GM19023 (cell line): ENCODE results near the gene VSTM2B.

Source experiments
- ATAC-seq: cut with Tn5 transposase; IDR thresholded peaks from one replicate; pipeline ENCODE4 v1.9.1; 2021; ENCODE audit warnings: mild to moderate bottlenecking, moderate library complexity; ENCODE audit not compliant: unreplicated experiment

The VSTM2B gene

DNA sequence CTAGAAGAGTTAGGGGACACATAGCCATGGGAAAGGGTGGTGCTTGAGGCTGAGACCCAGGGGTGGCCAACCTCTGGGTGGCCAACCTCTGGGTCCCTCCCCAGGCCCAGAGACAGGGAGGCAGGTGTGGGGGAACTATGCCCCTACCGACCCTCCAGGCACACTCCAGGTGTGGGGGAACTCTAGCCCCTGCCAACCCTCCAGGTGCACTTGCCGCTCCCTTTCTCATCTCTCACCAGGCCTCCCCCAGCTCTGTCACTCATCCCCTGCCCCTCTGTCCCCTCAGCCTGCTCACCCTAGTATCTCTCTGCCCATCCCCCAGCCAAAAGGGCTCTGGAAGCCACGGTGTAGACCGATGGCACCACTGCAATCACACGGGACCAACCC lies 10.6 kb upstream of the VSTM2B start:
- no peak for ATAC-seq

DNA sequence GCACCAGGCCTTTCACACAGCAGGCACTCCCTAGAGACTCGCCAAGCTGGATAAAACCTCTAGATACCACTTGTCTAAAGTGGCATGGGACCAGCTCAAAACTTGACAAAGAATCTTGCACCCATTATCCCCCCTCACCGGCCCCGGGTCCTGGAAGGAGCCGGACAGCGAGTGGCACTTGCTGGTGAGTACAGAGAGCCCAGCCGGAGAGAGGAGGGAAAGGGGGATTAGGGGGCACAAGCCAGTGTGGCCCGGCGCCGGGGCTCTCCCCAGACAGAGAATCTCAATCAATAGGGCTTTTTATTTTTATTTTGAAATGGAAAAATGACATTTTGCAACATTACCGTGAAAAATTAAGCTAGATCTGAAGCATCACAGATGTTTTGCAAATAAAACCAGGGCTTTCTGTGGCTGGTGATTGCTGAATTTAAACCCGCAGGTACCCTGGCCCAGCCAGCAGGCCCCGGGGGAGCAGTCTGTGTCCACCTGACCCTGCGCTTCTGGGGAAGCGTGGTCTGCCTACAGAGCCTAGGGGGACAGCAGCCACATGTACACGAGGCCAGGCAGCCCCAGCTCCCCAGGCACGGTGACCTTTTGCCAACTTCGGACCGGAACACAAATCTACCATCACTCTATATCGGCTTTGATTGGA lies 10.0 kb upstream of the VSTM2B start:
- ATAC-seq, result no peak

DNA sequence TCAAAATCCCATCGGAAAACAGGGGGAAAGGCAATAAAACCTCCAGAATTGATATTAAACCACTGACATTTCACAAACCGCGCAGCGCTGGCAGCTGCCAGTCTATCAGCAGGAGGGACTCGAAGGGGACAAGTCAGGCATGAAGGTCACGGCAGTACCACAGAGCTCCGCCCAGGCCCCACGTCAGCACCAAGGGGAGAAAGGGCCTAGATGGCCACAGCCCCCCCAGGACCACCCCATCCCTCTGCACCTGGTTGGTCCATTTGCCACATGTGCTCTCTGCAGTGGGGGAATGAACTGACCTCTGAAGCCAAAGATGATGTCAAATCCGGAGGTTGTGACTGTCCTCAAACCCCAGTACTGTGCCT lies 9.5 kb upstream of the VSTM2B start:
- ATAC-seq, result no peak

DNA sequence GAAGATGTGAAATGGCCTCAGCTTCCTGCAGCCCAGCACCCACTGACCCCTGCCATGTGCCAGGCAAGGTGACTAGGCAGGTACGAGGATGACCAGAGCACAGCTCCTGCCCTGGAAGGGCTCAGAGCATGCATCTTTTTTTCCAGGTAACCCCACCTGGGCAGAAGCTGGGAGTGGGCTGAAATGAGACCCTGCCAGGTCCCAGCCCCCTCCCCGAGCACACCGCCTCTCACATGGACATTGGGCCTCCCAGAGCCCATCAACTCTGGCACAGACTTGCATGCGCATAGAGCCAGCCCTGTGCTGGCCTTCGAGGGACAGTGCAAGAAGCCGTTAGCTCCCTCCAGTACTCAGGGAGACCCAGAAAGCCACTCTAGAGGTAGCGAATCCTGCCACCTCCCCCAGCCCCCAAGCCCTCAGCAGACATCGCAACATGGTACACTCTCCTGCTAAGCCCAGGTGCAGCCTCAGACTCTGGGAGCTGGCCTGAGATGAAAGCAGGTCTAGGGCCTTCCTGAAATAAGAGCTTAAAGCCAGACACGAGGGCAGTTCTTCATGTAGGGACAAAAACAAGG lies 8.9 kb upstream of the VSTM2B start:
- no peak for ATAC-seq

DNA sequence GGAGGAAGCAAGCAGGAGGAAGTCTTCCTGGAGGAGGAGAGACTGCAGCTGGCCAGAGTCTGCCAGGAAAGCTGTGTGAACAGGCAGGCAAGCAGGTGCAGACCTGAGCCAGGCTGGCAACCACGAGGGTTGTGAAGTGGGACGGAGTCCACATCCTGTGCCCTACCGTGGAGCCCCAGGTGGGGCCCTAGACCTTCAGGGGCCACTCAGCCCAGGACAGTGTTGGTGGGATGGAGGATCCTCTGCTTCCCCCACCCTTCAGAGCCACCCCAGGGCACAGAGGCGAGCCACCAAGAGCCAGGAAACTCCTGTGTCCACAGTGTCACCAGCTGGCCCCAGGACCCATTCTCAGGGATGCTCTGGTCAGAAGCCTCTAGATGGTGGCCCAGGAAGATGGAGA lies 8.4 kb upstream of the VSTM2B start:
- no peak for ATAC-seq

DNA sequence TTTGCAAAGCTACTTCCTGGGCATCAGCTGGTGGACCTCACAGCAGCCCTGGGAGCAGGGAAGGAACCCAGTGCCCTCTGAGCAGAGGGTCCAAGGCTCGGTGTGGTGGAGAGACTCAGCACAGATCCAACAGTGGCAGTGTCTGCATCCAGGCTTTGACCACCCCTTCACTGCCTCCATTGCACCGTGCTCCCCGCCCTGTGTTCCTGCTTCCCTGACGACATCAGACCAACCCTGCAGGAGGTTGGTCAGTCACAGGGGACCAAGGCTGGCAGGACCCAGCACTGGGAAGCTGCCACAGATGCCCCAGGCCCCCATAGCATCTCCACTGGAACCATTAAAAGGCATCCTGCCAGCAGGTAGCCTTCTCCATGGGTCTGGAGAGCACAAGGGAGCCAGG lies 7.8 kb upstream of the VSTM2B start:
- no peak for ATAC-seq

DNA sequence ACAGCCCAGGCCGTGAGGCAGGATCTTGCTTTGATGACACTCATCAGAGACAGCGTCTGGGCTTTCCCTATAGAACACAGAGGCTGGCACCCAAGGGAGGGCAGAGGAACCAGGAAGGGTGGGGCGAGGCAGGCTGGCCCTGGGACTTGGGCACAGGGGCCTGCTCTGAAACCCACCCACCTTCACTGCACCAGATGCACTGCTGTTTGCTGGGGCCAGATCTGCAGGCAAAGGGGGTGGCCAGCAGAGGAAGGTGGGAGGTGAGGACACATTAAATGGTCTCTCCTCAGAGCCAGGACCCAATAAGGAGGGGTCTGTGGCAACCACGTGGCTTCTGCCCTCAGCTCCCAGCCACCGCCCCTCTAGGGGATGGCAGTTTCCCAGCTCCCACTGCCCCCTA lies 6.6 kb upstream of the VSTM2B start:
- ATAC-seq, result no peak

DNA sequence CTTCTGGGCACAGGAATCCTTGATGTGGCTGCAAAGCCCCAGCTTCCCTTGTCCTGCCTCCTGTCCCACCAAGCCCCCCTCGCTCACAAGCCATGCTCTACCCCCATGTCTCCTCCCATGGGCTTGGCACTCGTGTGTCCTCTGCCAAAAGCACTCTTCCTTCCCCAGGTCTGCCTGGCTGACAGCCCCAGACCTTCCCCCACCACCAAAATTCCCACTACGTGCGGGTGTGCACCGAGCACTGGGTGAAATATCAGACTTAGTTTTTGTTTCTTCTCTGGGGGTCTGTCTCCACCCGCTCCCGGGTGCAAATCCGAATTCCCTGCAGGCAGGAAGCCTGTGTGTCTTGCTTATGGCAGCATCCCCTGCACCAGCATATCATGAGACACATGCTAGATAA lies 5.9 kb upstream of the VSTM2B start:
- ATAC-seq, result no peak

DNA sequence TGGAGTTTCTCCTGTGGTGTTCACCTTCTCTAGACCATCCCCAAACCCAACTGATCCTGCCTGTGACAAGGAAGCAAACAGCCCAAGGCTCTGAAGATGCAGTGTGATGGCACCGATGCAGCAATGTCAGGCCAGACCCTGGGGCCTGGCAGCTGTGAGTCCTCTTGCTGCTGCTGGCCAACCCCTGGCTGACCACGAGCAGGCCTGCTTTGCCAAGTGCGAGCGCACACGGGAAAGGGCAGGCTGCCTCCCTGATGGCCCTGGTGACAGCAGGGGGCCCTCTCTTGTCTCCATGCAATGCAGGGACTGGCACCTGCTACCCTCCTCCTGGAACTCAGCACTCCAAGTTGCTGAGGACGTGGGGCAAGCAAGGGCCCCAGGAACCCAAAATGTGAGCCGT lies 5.4 kb upstream of the VSTM2B start:
- no peak for ATAC-seq

DNA sequence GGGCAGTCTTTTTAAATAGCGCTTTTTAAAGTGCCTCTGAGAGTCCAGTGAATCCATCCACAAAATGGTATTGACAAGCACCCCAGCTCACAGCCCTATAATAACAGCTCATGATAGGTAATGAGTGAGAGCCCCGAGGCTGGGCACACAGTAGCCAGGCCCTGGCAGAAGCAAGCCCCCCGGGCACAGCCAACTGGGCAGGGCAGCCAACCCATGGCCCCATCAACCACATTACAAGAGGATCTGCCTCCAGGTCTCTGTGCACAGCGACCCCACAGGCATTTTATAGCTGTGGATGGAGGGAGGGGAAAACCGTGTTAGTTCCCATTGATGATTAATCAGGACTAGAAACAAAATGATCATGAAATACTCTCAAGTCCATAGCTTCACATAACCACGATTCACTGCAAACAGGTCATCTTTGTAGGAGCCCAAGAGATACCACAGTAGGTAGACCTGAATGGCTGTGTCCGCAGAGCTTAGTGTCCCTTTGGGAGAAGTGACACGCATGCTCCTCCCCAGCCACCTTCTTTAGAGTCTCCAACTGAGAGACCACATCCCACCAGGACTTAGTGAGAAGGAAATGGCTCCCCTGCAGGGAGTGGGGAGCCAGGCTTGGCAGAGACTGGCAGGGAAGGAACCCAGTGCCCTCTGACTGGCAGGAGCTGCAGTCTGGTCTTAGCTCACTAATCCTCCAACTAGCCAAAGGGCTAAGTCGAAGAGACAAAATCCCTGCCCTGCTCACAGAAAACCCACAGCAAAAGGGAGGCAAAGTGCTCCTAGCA lies 4.3 kb upstream of the VSTM2B start:
- ATAC-seq, result no peak

DNA sequence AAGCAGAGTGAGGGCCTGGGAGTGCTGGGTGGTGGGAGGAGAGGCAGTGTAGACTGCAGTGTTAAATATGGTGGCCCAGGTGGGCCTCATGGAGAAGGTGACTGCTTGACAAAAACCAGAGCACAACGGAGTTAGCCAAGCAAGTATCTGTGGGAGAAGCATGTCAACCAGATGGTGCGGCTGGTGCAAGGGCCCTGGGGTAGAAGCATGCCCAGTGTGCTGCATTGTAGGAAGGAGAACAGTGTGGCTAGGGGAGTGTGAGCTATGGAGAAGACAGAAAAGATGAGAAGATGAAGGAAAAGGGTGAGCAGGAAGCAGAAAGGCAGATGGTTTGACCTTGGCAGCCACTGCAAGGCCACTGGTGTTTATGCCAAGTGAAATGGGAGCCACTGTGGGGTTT lies 2.2 kb upstream of the VSTM2B start:
- ATAC-seq, result no peak

DNA sequence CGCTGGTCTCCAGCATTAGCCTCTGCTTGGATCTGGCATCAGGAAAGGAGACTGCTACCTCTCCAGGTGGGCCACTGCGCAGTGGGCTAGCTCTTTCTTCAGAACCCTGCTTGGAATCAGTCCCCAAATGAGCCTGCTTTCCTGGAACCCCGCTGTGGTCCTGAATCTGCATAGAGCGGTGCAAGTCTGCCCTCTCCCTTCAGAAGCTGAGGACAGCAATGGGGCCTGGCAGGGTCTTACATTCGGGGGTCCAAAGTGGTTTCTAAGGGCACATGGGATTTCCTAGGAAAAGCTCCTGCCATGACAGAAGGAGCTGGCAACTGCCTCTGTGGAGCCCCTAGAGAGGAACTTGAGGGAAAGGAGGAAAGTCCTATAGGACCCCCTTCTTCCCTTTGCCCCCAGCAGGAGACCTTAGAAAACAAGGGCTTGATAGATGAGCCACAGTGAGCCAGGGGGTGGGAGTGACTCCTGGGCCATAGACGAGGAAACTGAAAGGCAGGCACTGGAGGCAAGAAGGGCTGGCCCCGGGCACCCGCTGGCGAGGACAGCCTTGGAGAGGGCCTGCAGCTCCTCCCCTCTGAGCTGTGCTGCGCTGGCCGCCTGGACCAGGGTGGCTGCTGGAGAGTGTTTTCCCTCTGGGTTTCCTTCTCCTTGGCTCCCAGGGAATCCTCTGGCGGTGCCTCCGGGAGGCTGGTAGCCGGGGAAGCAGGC lies 1.4 kb upstream of the VSTM2B start:
- no peak for ATAC-seq

DNA sequence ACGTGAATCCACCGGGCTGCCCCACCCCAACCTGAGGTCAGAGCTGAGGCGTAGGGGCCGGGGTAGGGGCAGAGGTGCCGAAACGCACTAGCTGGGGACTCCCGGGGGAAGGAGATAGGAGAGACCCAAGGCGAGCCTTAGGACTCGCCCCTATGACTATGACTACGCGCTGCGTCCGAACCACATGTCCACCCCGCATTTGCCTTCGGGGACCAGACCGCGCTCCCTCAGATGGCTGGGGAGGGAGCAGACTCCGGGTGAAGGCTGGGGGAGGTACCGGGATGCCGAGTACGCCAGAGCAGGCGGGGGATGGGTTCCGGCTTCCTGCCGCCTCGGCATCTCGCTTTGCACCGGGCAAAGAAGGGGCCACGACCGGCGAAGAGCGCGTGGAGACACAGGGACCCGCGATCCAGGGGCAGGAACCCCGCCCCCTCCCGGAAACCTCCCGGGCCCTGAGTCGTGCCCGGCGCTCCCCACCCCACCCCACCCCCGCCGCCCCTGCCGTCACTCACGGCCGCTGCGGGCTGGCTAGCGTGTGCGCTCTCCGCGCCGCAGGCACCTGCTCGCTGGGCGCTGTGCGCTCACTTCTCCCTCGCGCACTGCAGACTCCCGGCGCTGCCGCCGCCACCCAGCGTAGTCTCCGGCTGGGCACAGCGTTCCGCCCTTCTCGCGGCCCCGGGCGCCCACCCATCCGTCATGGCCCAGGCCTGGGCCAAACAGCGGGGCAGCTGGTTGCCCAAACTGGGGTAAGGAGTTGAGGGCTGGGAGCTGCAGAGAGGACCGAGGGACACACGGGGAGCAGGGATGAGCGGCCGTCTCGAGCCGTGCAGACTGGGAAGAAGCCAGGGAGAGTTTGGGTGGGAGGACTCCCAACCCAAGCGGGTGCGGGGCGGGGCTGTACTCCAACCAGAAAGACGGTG lies 622 bp upstream of the VSTM2B start:
- no peak for ATAC-seq

DNA sequence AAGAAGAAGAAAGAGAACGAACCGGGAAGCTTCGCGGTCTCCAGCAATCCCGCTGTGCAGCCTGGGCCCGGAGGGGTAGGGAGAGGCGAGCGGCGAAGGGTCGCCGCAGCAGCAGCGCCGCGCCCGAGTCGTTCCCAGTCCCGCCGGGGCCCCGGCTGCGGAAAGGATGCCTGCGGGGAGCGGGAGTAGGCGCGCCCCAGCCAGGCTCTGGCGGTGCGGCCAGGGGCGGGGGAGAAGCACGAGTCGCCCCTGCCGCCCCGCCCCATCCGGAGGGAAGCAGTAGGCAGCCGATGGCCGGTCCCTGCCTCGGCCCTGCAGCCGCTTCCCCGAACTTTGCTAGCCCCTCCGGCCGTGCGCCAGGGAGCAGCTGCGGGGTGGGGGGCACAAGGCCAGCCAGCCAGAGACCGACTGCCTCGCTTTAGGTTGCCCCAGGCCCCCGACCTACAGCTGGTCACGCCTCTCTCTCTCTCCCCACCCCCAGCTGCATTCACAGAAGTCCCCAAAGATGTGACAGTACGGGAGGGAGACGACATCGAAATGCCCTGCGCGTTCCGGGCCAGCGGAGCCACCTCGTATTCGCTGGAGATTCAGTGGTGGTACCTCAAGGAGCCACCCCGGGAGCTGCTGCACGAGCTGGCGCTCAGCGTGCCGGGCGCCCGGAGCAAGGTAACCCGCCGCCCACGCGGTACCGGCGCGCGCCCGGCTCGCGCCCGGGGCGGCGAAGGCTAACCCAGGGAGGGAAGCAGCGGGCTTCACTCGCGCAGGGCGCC lies 1.1 kb downstream of the VSTM2B start:
- no peak for ATAC-seq

DNA sequence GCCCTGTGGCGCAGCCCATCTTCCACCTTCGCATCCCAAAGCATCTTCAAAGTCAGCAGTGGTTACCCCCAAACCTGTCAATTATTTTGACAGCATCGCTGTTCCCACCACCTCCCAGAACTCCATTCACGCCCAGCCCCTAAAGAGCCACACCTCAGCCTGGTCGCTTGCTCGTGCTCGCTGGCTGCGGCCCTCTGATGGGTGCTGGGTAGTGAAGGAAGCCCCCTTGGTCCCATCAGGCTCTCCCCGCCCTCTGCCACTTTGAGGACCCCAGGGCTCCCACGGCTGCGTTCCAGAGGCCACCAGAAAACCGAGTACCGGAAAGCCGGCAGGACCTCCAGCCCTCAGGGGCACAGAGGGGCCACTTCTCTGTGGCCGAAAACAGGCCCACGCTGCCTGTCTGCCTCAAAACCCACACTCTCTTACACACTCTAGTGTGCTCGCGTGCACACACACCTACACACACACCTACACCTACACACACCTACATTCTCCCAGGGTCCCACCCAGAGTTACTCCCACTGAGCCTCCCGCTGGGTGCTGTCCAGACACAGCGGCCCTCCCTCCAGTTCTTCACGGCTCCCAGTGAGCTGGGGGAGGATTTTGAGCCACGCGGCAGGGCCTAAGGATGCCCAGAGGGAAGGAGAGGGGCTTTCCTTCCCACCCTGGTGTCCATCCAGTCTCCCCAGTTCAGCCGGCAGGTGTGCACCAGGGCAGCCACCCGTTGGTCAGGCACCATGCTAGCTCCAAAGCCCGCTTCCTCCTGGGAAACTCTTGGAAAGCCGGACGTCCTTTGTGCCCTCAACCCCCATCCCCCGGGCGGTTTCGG lies 1.9 kb downstream of the VSTM2B start:
- ATAC-seq, result no peak

DNA sequence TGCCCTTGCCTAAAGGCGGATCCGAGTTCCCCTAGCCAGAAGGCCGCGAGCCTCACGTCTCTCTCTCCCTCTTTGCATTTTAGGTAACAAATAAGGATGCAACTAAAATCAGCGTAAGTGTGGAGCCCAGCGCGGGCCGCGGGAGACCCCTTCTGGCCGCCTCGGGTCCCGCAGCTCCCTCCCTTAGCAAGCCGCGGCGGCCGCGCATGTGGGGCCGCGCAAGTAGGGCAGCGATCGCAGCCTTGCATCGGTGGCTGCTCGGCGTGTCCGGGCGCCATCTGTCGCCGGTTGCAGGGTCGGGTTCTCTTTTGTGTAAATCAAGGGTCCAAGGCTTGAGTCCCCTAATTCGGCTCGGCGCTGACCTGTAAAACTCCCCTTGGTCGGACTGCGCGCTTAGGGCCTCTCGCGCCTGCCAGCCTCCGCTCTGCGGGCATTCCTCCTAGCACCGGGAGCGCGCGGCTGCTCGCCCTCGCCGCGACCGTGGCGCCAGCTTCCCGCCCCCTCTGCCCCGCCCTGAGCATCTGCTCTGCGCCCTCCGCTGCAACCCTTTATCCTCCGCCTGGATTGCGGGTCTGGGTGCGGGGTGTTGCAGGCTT lies 2.7 kb downstream of the VSTM2B start:
- ATAC-seq, result peak; percentile 72

DNA sequence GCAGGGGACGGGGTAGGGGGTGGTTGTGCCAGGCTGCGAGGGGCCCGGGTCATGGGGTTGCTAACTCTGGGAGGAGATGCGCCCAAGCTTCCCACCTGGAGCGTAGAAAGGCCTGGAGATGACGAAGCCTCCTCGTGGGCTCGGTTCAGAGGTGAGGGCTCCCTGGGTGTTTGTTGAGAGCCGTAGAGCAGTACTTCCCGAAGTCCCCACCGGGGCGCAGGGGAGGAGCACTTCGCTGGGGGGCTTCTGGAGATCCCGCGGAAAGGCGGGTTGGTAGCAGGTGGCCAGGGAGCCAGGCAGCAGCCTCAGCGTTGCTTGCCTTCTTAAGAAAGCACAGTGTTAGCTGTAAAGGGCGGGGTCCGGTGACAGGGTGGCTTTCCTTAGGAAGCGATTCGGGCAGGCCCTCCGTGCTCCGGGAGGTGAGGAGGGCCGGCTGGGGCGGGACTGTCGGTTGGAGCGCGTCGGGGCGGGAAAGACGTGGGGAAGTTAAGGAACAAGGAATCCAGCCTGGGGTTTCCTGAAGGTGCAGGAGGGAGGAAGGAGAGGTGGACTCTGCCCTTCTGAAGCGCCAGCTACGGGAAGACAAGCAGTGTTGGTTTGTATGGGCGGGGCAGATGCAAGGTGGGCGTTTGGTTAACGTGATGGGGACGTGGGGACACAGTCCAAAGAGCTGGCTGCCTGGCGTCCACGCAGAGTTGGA lies 3.3 kb downstream of the VSTM2B start:
- ATAC-seq, result no peak
